ENCODE results near the gene PLK5. TPM values are rescaled to one million over a fixed set of nuclear protein-coding genes. Genes with fewer than 3 reads are reported as not detected.

The PLK5 gene
- total RNA-seq, 1 experiment from 2014 or later, result 1.4 TPM

DNA sequence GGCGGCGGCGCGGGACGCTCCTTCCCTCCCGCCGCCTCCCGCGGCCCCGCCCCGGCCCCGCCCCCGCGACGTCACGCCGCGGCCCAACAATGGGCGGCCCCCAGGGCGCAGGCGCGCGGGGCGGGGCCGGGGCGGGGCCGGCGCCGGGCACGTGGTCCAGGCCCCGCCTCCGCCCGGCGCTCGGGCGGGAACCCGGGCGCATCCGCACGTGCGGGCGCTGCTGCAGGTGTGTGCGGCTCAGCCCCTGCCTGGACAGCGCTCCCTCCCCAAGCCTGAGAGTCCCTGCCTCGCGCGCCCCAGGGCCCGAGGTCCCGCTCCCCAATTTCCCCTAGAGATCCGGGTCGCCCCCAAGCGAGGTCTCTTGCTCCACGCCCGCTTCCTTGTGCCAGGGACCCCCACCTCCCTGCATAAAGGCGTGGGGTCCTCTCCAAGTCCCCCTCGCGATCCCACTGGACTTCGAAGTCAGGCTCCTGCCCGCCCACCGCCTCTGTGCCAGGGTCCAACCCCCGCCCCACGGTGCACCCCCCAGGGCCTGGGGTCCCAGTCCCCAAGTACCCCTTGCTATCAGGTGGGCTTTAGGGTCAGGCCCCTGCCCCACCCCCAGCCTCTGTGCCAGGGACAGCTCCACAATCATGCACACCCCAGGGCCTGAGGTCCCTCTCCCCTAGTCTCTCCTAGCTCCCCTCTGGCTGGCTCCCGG lies 44.6 kb downstream of the PLK5 start, which contains the start of gene MEX3D (continued):
- TF ChIP-seq SP1 (CRISPR knock-in tag; conservative IDR thresholded peaks at IDR 0.05), result peak; percentile 92
- TF ChIP-seq, protein P1, sequence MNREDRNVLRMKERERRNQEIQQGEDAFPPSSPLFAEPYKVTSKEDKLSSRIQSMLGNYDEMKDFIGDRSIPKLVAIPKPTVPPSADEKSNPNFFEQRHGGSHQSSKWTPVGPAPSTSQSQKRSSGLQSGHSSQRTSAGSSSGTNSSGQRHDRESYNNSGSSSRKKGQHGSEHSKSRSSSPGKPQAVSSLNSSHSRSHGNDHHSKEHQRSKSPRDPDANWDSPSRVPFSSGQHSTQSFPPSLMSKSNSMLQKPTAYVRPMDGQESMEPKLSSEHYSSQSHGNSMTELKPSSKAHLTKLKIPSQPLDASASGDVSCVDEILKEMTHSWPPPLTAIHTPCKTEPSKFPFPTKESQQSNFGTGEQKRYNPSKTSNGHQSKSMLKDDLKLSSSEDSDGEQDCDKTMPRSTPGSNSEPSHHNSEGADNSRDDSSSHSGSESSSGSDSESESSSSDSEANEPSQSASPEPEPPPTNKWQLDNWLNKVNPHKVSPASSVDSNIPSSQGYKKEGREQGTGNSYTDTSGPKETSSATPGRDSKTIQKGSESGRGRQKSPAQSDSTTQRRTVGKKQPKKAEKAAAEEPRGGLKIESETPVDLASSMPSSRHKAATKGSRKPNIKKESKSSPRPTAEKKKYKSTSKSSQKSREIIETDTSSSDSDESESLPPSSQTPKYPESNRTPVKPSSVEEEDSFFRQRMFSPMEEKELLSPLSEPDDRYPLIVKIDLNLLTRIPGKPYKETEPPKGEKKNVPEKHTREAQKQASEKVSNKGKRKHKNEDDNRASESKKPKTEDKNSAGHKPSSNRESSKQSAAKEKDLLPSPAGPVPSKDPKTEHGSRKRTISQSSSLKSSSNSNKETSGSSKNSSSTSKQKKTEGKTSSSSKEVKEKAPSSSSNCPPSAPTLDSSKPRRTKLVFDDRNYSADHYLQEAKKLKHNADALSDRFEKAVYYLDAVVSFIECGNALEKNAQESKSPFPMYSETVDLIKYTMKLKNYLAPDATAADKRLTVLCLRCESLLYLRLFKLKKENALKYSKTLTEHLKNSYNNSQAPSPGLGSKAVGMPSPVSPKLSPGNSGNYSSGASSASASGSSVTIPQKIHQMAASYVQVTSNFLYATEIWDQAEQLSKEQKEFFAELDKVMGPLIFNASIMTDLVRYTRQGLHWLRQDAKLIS (CRISPR knock-in tag; IDR thresholded peaks at IDR 0.05; ENCODE audit: borderline replicate concordance), result no peak
- TF ChIP-seq, protein P2, sequence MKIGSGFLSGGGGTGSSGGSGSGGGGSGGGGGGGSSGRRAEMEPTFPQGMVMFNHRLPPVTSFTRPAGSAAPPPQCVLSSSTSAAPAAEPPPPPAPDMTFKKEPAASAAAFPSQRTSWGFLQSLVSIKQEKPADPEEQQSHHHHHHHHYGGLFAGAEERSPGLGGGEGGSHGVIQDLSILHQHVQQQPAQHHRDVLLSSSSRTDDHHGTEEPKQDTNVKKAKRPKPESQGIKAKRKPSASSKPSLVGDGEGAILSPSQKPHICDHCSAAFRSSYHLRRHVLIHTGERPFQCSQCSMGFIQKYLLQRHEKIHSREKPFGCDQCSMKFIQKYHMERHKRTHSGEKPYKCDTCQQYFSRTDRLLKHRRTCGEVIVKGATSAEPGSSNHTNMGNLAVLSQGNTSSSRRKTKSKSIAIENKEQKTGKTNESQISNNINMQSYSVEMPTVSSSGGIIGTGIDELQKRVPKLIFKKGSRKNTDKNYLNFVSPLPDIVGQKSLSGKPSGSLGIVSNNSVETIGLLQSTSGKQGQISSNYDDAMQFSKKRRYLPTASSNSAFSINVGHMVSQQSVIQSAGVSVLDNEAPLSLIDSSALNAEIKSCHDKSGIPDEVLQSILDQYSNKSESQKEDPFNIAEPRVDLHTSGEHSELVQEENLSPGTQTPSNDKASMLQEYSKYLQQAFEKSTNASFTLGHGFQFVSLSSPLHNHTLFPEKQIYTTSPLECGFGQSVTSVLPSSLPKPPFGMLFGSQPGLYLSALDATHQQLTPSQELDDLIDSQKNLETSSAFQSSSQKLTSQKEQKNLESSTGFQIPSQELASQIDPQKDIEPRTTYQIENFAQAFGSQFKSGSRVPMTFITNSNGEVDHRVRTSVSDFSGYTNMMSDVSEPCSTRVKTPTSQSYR (CRISPR knock-in tag; IDR thresholded peaks at IDR 0.05), result peak; percentile 92
- TF ChIP-seq, protein P3, sequence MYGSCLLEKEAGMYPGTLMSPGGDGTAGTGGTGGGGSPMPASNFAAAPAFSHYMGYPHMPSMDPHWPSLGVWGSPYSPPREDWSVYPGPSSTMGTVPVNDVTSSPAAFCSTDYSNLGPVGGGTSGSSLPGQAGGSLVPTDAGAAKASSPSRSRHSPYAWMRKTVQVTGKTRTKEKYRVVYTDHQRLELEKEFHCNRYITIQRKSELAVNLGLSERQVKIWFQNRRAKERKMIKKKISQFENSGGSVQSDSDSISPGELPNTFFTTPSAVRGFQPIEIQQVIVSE (CRISPR knock-in tag; IDR thresholded peaks at IDR 0.05; ENCODE audit: borderline replicate concordance), result no peak
- peak; percentile 95 for TF ChIP-seq TCF7 (CRISPR knock-in tag; IDR thresholded peaks at IDR 0.05; ENCODE audit: low read depth)
- TF ChIP-seq, protein P4, sequence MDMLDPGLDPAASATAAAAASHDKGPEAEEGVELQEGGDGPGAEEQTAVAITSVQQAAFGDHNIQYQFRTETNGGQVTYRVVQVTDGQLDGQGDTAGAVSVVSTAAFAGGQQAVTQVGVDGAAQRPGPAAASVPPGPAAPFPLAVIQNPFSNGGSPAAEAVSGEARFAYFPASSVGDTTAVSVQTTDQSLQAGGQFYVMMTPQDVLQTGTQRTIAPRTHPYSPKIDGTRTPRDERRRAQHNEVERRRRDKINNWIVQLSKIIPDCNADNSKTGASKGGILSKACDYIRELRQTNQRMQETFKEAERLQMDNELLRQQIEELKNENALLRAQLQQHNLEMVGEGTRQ (CRISPR knock-in tag; IDR thresholded peaks at IDR 0.05), result peak; percentile 91
- peak; percentile 70; the same call in 1 of the 2 replicates for TF ChIP-seq NR2C2 (CRISPR knock-in tag; IDR thresholded peaks at IDR 0.05)
- TF ChIP-seq, protein P5, sequence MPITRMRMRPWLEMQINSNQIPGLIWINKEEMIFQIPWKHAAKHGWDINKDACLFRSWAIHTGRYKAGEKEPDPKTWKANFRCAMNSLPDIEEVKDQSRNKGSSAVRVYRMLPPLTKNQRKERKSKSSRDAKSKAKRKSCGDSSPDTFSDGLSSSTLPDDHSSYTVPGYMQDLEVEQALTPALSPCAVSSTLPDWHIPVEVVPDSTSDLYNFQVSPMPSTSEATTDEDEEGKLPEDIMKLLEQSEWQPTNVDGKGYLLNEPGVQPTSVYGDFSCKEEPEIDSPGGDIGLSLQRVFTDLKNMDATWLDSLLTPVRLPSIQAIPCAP (CRISPR knock-in tag; IDR thresholded peaks at IDR 0.05), result peak; percentile 97
- TF ChIP-seq NFYB (CRISPR knock-in tag; conservative IDR thresholded peaks at IDR 0.05; ENCODE audit: low read depth), result peak; percentile 42
- TF ChIP-seq, protein P6, sequence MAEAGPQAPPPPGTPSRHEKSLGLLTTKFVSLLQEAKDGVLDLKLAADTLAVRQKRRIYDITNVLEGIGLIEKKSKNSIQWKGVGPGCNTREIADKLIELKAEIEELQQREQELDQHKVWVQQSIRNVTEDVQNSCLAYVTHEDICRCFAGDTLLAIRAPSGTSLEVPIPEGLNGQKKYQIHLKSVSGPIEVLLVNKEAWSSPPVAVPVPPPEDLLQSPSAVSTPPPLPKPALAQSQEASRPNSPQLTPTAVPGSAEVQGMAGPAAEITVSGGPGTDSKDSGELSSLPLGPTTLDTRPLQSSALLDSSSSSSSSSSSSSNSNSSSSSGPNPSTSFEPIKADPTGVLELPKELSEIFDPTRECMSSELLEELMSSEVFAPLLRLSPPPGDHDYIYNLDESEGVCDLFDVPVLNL (CRISPR knock-in tag; IDR thresholded peaks at IDR 0.05; ENCODE audit: borderline replicate concordance, low read depth), result peak; percentile 87
- no peak for TF ChIP-seq GRHL2 (CRISPR knock-in tag; IDR thresholded peaks at IDR 0.05; ENCODE audit: insufficient replicate concordance, severe bottlenecking)
- TF ChIP-seq ZNF423 (CRISPR knock-in tag; IDR thresholded peaks at IDR 0.05), result no peak
- TF ChIP-seq IRF2 (CRISPR knock-in tag; IDR thresholded peaks at IDR 0.05; ENCODE audit: borderline replicate concordance, low read depth), result peak; percentile 52; the same call in 1 of the 2 replicates
- TF ChIP-seq, protein P7, sequence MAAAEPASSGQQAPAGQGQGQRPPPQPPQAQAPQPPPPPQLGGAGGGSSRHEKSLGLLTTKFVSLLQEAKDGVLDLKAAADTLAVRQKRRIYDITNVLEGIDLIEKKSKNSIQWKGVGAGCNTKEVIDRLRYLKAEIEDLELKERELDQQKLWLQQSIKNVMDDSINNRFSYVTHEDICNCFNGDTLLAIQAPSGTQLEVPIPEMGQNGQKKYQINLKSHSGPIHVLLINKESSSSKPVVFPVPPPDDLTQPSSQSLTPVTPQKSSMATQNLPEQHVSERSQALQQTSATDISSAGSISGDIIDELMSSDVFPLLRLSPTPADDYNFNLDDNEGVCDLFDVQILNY (CRISPR knock-in tag; IDR thresholded peaks at IDR 0.05), result peak; percentile 97
- no peak for TF ChIP-seq ZNF396 (CRISPR knock-in tag; IDR thresholded peaks at IDR 0.05; ENCODE audit: borderline replicate concordance)
- TF ChIP-seq, protein P8, sequence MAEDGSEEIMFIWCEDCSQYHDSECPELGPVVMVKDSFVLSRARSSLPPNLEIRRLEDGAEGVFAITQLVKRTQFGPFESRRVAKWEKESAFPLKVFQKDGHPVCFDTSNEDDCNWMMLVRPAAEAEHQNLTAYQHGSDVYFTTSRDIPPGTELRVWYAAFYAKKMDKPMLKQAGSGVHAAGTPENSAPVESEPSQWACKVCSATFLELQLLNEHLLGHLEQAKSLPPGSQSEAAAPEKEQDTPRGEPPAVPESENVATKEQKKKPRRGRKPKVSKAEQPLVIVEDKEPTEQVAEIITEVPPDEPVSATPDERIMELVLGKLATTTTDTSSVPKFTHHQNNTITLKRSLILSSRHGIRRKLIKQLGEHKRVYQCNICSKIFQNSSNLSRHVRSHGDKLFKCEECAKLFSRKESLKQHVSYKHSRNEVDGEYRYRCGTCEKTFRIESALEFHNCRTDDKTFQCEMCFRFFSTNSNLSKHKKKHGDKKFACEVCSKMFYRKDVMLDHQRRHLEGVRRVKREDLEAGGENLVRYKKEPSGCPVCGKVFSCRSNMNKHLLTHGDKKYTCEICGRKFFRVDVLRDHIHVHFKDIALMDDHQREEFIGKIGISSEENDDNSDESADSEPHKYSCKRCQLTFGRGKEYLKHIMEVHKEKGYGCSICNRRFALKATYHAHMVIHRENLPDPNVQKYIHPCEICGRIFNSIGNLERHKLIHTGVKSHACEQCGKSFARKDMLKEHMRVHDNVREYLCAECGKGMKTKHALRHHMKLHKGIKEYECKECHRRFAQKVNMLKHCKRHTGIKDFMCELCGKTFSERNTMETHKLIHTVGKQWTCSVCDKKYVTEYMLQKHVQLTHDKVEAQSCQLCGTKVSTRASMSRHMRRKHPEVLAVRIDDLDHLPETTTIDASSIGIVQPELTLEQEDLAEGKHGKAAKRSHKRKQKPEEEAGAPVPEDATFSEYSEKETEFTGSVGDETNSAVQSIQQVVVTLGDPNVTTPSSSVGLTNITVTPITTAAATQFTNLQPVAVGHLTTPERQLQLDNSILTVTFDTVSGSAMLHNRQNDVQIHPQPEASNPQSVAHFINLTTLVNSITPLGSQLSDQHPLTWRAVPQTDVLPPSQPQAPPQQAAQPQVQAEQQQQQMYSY (CRISPR knock-in tag; IDR thresholded peaks at IDR 0.05), result peak; percentile 57; the same call in 1 of the 2 replicates
- TF ChIP-seq OVOL2 (CRISPR knock-in tag; IDR thresholded peaks at IDR 0.05; ENCODE audit: borderline replicate concordance), result no peak
- peak; percentile 95 for TF ChIP-seq CREB1 (CRISPR knock-in tag; IDR thresholded peaks at IDR 0.05)
- TF ChIP-seq, protein P9, sequence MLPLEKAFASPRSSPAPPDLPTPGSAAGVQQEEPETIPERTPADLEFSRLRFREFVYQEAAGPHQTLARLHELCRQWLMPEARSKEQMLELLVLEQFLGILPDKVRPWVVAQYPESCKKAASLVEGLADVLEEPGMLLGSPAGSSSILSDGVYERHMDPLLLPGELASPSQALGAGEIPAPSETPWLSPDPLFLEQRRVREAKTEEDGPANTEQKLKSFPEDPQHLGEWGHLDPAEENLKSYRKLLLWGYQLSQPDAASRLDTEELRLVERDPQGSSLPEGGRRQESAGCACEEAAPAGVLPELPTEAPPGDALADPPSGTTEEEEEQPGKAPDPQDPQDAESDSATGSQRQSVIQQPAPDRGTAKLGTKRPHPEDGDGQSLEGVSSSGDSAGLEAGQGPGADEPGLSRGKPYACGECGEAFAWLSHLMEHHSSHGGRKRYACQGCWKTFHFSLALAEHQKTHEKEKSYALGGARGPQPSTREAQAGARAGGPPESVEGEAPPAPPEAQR (CRISPR knock-in tag; IDR thresholded peaks at IDR 0.05), result no peak
